Endothelial cell of umbilical vein (primary cell): ENCODE data around the gene SH3GL3.

Experiments
- EZH2 ChIP-seq: IDR thresholded peaks from 2 replicates; pipeline ENCODE4 v1.6.1; 2012; ENCODE audit warnings: borderline replicate concordance, low read depth, mild to moderate bottlenecking, moderate library complexity, low read length, inconsistent platforms; ENCODE audit not compliant: severe bottlenecking
- MYC ChIP-seq: IDR thresholded peaks from one replicate; pipeline ENCODE4 v1.6.1; 2011; ENCODE audit warnings: mild to moderate bottlenecking, low read depth, low read length
- POLR2A ChIP-seq: IDR thresholded peaks from 2 replicates; pipeline ENCODE4 v1.6.1; 2012; ENCODE audit warnings: low read depth, mild to moderate bottlenecking, control low read depth, low read length
- POLR2AphosphoS5 ChIP-seq: IDR thresholded peaks from 2 replicates; pipeline ENCODE4 v1.6.1; 2012; ENCODE audit warnings: low read depth, mild to moderate bottlenecking, control low read depth, low read length, moderate library complexity; ENCODE audit not compliant: insufficient read depth
- TF ChIP-seq, protein P1 (sequence below): IDR thresholded peaks from 2 replicates; pipeline ENCODE4 v1.6.1; 2011; ENCODE audit not compliant: insufficient read depth, insufficient read length
- TF ChIP-seq, protein P2 (sequence below), 2 donors: IDR thresholded peaks; 1 replicate in 1 of 2; 2 replicates in 1 of 2; pipeline ENCODE4 v1.5.1; 2011; ENCODE audit warnings: low read length in 2 of 2, mild to moderate bottlenecking in 2 of 2, moderate library complexity in 2 of 2, control low read depth in 1 of 2, inconsistent platforms in 1 of 2, low read depth in 1 of 2; ENCODE audit not compliant: insufficient read depth in 1 of 2; ENCODE audit errors: extremely low read depth in 1 of 2

- TF ChIP-seq, protein P1, sequence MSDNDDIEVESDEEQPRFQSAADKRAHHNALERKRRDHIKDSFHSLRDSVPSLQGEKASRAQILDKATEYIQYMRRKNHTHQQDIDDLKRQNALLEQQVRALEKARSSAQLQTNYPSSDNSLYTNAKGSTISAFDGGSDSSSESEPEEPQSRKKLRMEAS: no peak
- TF ChIP-seq, protein P2, sequence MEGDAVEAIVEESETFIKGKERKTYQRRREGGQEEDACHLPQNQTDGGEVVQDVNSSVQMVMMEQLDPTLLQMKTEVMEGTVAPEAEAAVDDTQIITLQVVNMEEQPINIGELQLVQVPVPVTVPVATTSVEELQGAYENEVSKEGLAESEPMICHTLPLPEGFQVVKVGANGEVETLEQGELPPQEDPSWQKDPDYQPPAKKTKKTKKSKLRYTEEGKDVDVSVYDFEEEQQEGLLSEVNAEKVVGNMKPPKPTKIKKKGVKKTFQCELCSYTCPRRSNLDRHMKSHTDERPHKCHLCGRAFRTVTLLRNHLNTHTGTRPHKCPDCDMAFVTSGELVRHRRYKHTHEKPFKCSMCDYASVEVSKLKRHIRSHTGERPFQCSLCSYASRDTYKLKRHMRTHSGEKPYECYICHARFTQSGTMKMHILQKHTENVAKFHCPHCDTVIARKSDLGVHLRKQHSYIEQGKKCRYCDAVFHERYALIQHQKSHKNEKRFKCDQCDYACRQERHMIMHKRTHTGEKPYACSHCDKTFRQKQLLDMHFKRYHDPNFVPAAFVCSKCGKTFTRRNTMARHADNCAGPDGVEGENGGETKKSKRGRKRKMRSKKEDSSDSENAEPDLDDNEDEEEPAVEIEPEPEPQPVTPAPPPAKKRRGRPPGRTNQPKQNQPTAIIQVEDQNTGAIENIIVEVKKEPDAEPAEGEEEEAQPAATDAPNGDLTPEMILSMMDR (IDR thresholded peaks at IDR 0.05; ENCODE audit: extremely low read depth in 1 of 2, insufficient read depth in 1 of 2, low read depth in 1 of 2, low read length in 2 of 2): no peak
- TF ChIP-seq POLR2A: no peak
- no peak for TF ChIP-seq EZH2
- TF ChIP-seq POLR2AphosphoS5: no peak
- no peak for TF ChIP-seq MYC
Observed at GRCh38 chr15:83613714-83614113, 166.6 kb downstream of the SH3GL3 start.
